Mesendoderm (in vitro differentiated cells): ENCODE measurements around the gene UBE2R2.

Experiments used
- DNase-seq: peaks from one replicate; pipeline ENCODE4 v3.0.0; 2013
- H2AK5ac ChIP-seq: 2 replicates; pipeline ENCODE4 v1.6.1; 2013; ENCODE audit warnings: low read length, inconsistent platforms
- H2BK120ac ChIP-seq: 2 replicates; pipeline ENCODE4 v1.6.1; 2013; ENCODE audit warnings: low read depth, mild to moderate bottlenecking, low read length, moderate library complexity, mixed read lengths
- H2BK15ac ChIP-seq: replicated peaks from 2 replicates; pipeline ENCODE4 v1.6.1; 2013; ENCODE audit warnings: low read depth, mild to moderate bottlenecking, moderate library complexity
- H2BK5ac ChIP-seq: 2 replicates; pipeline ENCODE4 v1.6.1; 2013; ENCODE audit warnings: low read length, inconsistent platforms
- H3K18ac ChIP-seq: 2 replicates; pipeline ENCODE4 v1.6.1; 2013; ENCODE audit warnings: mild to moderate bottlenecking, low read length, mixed read lengths
- H3K23ac ChIP-seq: one replicate; pipeline ENCODE4 v1.6.1; 2013; ENCODE audit warnings: low read length
- H3K27ac ChIP-seq: 2 replicates; pipeline ENCODE4 v1.5.1; 2013; ENCODE audit warnings: low read depth, mild to moderate bottlenecking, inconsistent platforms, low read length, moderate library complexity
- H3K27me3 ChIP-seq: 2 replicates; pipeline ENCODE4 v1.6.1; 2013; ENCODE audit warnings: low read length, control low read depth, mild to moderate bottlenecking, inconsistent platforms; ENCODE audit not compliant: insufficient read depth, poor library complexity
- H3K36me3 ChIP-seq: 2 replicates; pipeline ENCODE4 v1.6.1; 2013; ENCODE audit warnings: low read length, inconsistent platforms; ENCODE audit not compliant: control insufficient read depth, insufficient read depth
- H3K4ac ChIP-seq: one replicate; pipeline ENCODE4 v1.6.1; 2013; ENCODE audit warnings: low read depth, mild to moderate bottlenecking, low read length, moderate library complexity
- H3K4me1 ChIP-seq: 2 replicates; pipeline ENCODE4 v1.6.1; 2013; ENCODE audit warnings: low read depth, low read length, inconsistent platforms; ENCODE audit not compliant: control insufficient read depth
- H3K4me2 ChIP-seq: 2 replicates; pipeline ENCODE4 v1.6.1; 2013; ENCODE audit warnings: low read length
- H3K4me3 ChIP-seq: 2 replicates; pipeline ENCODE4 v1.5.1; 2013; ENCODE audit warnings: mild to moderate bottlenecking, low read length
- H3K56ac ChIP-seq: one replicate; pipeline ENCODE4 v1.6.1; 2013; ENCODE audit warnings: low read length
- H3K79me1 ChIP-seq: 2 replicates; pipeline ENCODE4 v1.6.1; 2013; ENCODE audit warnings: low read length, inconsistent platforms
- H3K79me2 ChIP-seq: 2 replicates; pipeline ENCODE4 v1.6.1; 2013; ENCODE audit warnings: mild to moderate bottlenecking, low read length; ENCODE audit not compliant: control insufficient read depth, insufficient read depth
- H3K9ac ChIP-seq: 2 replicates; pipeline ENCODE4 v1.6.1; 2013; ENCODE audit warnings: low read length, inconsistent platforms
- H4K5ac ChIP-seq: one replicate; pipeline ENCODE4 v1.6.1; 2013; ENCODE audit warnings: low read length
- H4K8ac ChIP-seq: one replicate; pipeline ENCODE4 v1.6.1; 2013; ENCODE audit warnings: low read depth, mild to moderate bottlenecking, control low read depth, low read length, moderate library complexity
- WGBS: extraction: QIAGEN DNeasy Blood & Tissue Kit; methylation state at CpG from one replicate; pipeline ENCODE4 v1.1.7; 2013; ENCODE audit warnings: low lambda C conversion rate, missing lambda C conversion rate; ENCODE audit not compliant: insufficient coverage; ENCODE audit errors: extremely low coverage; 5-methylcytosine and 5-hydroxymethylcytosine counted together

The UBE2R2 gene

DNA sequence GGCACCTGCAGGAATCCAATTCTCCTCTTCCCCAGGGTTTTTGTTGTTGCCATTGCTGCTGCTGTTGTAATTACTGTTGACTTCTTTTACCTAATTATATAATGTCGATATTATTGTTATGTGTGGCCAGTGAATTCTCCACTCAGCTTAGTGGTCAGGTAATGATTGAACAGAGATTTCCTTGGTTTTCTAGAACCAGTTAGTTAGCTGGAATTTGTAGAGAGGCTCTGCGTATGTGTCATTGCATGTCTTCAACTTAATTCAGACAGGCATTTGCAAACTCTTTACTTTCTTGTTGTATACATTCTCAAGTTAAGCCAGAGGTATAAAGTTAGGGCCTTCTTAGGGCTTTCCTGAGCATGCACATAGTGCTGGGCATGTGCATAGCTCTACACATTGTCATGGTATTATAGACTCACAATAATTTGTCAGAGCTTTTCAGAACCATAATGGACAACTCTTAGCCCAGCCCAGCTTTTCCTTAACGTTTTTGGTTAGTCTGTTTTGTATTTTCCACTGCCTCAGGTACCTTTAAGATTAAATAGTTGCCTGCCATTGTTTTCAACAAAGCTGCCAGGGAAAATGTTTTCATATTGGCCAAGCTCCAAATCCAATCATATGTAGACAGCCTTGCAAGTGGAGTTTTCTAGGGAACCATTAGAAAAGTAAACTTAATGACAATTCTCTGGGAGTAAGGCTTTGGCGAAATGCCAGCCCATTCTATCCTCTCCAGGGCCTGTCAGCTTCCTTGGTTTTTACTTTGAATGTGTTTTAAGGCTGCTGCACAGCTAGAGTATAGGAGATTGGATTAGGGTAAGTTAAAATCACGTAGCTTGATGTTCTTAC, 68.1 kb downstream of the UBE2R2 start:
- no peaks in the 10 kb centered on the region for H3K27me3 ChIP-seq
- no peak overlapping the region for H3K4me2 ChIP-seq
- H3K56ac ChIP-seq = no peak overlapping the region
- no peak for DNase-seq
- H2BK15ac ChIP-seq = no peak overlapping the region
- WGBS = no CpG with 5 or more reads among the region's 5 CpGs
- no peak overlapping the region for H3K27ac ChIP-seq
- peaks cover 25% of the 10 kb centered on the region for H3K79me2 ChIP-seq
- no peak overlapping the region for H3K23ac ChIP-seq
- no peak overlapping the region for H3K18ac ChIP-seq
- H3K9ac ChIP-seq = no peak overlapping the region
- no peak overlapping the region for H2AK5ac ChIP-seq
- H4K8ac ChIP-seq = no peak overlapping the region
- H3K4me1 ChIP-seq = peaks cover 4% of the 10 kb centered on the region
- H3K4me3 ChIP-seq = no peak overlapping the region
- no peak overlapping the region for H2BK5ac ChIP-seq
- H3K79me1 ChIP-seq = peaks cover 15% of the 10 kb centered on the region
- H2BK120ac ChIP-seq = no peak overlapping the region
- no peak overlapping the region for H4K5ac ChIP-seq
- H3K36me3 ChIP-seq = no peaks in the 10 kb centered on the region
- no peak overlapping the region for H3K4ac ChIP-seq

DNA sequence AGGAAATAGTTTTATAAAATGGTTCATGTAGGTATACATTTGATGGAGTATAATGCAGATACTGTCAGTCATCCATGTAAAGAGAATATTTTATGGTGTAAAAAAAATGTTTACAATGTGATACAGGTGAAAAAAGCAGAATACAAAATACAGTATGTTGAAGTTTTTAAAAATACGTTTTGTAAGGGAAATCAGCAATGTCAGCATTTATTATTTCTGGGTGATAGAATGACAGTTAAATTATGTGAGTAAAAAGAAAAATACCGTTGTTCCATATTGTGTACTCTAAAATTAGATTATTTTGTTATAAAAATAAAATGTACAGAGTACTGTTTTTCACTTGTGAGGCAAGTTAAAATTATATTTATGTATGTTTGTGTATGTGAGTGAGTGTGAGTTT, 69.0 kb downstream of the UBE2R2 start:
- Histone ChIP-seq H3K27me3 (no peaks in the 10 kb centered on the region), H3K36me3 (no peaks in the 10 kb centered on the region)
- WGBS = 100% methylated on average over 1 of the region's 2 CpGs

DNA sequence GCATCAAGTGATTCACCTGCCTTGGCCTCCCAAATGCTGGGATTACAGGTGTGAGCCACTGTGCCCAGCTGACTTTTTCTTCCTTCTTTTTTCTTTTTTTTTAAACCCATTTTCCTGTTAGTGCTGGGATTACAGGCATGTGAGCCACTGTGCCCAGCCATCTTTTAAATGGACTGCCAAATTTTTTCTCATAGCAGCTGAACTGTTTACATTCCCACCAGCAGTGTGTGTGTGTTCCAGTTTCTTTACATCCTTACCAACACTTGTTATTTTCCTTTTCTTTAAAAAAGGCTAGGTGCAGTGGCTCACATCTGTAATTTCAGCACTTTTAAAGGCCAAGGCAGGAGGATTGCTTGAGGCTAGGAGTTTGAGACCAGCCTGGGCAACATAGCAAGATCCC, 76.9 kb downstream of the UBE2R2 start:
- Histone ChIP-seq H3K4me1 (no peaks in the 10 kb centered on the region), H4K8ac (no peak overlapping the region), H3K56ac (no peak overlapping the region), H3K4me2 (no peak overlapping the region), H3K79me1 (peaks cover 7% of the 10 kb centered on the region), H2BK15ac (no peak overlapping the region), H3K79me2 (peaks cover 4% of the 10 kb centered on the region), H2AK5ac (no peak overlapping the region), H4K5ac (no peak overlapping the region), H3K27me3 (no peaks in the 10 kb centered on the region), H3K18ac (no peak overlapping the region), H2BK120ac (no peak overlapping the region), H3K4ac (no peak overlapping the region), H3K9ac (no peak overlapping the region), H2BK5ac (no peak overlapping the region), H3K23ac (no peak overlapping the region), H3K4me3 (no peak overlapping the region), H3K27ac (no peak overlapping the region), H3K36me3 (no peaks in the 10 kb centered on the region)
- DNase-seq = no peak

More for the DNA sequence above, 69.0 kb downstream of the UBE2R2 start:
- no peak for DNase-seq
- Histone ChIP-seq H3K27ac (no peak overlapping the region), H3K4ac (no peak overlapping the region), H2BK120ac (no peak overlapping the region), H3K4me2 (no peak overlapping the region), H2BK5ac (no peak overlapping the region), H3K9ac (no peak overlapping the region), H2BK15ac (no peak overlapping the region), H4K5ac (no peak overlapping the region), H3K4me1 (no peaks in the 10 kb centered on the region), H3K56ac (no peak overlapping the region), H3K18ac (no peak overlapping the region), H3K79me1 (peaks cover 10% of the 10 kb centered on the region), H3K4me3 (no peak overlapping the region), H2AK5ac (no peak overlapping the region), H4K8ac (no peak overlapping the region), H3K79me2 (peaks cover 20% of the 10 kb centered on the region), H3K23ac (no peak overlapping the region)

DNA sequence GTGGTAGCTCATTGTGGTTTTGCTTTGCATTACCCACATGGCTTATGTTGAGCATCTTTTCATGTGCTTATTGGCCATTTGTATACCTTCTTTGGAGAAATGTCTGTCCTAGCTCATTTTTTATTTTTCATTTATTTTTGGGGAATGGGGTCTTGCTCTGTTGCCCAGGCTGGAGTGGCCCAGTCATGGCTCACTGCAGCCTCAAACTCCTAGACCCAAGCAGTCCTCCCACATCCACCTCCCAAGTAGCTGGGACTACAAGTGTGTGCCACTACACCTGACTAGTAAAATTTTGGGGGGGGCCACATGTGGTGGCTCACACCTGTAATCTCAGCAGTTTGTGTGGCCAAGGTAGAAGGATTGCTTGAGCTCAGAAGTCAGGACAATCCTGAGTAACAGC, 77.4 kb downstream of the UBE2R2 start:
- peaks cover 4% of the 10 kb centered on the region for H3K79me2 ChIP-seq
- no peak overlapping the region for H3K4me3 ChIP-seq
- H4K8ac ChIP-seq = no peak overlapping the region
- H3K56ac ChIP-seq = no peak overlapping the region
- no peaks in the 10 kb centered on the region for H3K36me3 ChIP-seq
- H3K23ac ChIP-seq = no peak overlapping the region
- DNase-seq = no peak
- H3K27ac ChIP-seq = no peak overlapping the region
- H3K18ac ChIP-seq = no peak overlapping the region
- H3K27me3 ChIP-seq = no peaks in the 10 kb centered on the region
- no peak overlapping the region for H4K5ac ChIP-seq
- no peak overlapping the region for H3K4ac ChIP-seq
- H2BK120ac ChIP-seq = no peak overlapping the region
- no peak overlapping the region for H2BK15ac ChIP-seq
- no peak overlapping the region for H3K4me2 ChIP-seq
- no peak overlapping the region for H2BK5ac ChIP-seq
- H2AK5ac ChIP-seq = no peak overlapping the region
- peaks cover 7% of the 10 kb centered on the region for H3K79me1 ChIP-seq
- no peak overlapping the region for H3K9ac ChIP-seq
- no peaks in the 10 kb centered on the region for H3K4me1 ChIP-seq

DNA sequence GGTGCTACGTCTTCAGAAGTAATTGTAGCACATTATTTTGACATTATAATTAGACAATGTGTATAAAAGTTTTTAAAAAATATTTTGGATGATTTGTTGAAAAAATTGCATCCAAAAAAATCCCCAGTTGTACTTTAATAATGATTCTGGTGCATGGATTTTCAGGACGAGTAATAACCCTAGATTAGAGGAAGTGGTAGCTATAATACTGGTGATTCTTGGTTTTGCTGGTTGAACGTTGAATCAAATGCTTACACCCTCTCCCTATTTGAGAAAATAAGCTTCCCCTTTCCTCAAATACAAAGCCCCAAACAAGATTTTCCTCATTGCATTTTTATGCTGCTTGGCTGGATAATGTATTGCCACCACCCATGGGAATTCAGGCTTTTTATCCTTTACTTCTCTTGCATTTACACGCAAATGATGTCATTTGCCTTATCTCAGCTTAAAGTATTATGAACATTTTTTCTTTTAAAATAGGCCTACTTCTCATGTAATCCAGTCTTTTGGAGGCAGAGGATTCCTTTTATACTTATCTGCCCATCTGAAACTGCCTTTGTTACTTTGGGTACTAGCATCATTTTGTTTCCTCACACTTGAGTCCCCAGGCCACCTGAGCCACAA, 86.3 kb downstream of the UBE2R2 start:
- Histone ChIP-seq H3K18ac (no peak overlapping the region), H3K36me3 (no peaks in the 10 kb centered on the region), H3K4ac (no peak overlapping the region), H3K79me1 (peaks cover 13% of the 10 kb centered on the region), H3K27me3 (no peaks in the 10 kb centered on the region), H3K79me2 (peaks cover 12% of the 10 kb centered on the region), H2AK5ac (no peak overlapping the region), H3K27ac (no peak overlapping the region), H2BK15ac (no peak overlapping the region), H3K9ac (no peak overlapping the region), H4K5ac (no peak overlapping the region), H2BK5ac (no peak overlapping the region), H3K23ac (no peak overlapping the region), H3K4me2 (no peak overlapping the region), H3K56ac (no peak overlapping the region), H2BK120ac (no peak overlapping the region), H3K4me1 (no peaks in the 10 kb centered on the region), H3K4me3 (no peak overlapping the region), H4K8ac (no peak overlapping the region)
- no peak for DNase-seq
- WGBS = no CpG with 5 or more reads among the region's 4 CpGs

DNA sequence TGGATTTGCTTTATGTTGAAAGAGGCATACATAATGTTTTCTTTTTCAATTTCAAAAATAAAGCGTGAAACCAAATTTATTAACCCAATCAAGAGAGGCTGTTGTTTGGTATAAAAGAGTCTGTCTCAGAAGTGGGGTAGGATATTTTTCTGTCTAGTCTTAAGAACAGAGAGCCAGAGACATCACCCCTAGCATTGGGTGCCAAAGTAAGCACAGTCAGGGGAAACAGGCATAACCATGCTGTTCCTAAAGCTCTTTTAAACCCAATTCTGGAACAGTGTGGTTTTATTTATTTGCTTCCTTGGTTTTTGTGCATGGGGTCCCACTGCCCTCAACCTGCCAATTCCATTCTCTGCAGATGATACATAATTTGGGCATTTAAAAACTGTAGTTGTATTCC, 88.2 kb downstream of the UBE2R2 start:
- H3K27me3 ChIP-seq = no peaks in the 10 kb centered on the region
- H3K23ac ChIP-seq = no peak overlapping the region
- H3K56ac ChIP-seq = no peak overlapping the region
- no peak overlapping the region for H3K27ac ChIP-seq
- H3K4me3 ChIP-seq = no peak overlapping the region
- no peak for DNase-seq
- peaks cover 13% of the 10 kb centered on the region for H3K79me1 ChIP-seq
- H2AK5ac ChIP-seq = no peak overlapping the region
- H4K8ac ChIP-seq = no peak overlapping the region
- H3K4me2 ChIP-seq = no peak overlapping the region
- no peak overlapping the region for H3K9ac ChIP-seq
- no CpG with 5 or more reads among the region's 1 CpG for WGBS
- H3K4ac ChIP-seq = no peak overlapping the region
- H3K18ac ChIP-seq = no peak overlapping the region
- H4K5ac ChIP-seq = no peak overlapping the region
- no peak overlapping the region for H2BK5ac ChIP-seq
- H2BK120ac ChIP-seq = no peak overlapping the region
- no peaks in the 10 kb centered on the region for H3K4me1 ChIP-seq
- no peak overlapping the region for H2BK15ac ChIP-seq
- no peaks in the 10 kb centered on the region for H3K36me3 ChIP-seq
- peaks cover 12% of the 10 kb centered on the region for H3K79me2 ChIP-seq
